Hepatocyte (in vitro differentiated cells): ENCODE data around the gene APBB2. TPM values are rescaled to one million over a fixed set of nuclear protein-coding genes. Genes with fewer than 3 reads are reported as not detected.

Experiments used
- DNase-seq: peaks from one replicate; pipeline ENCODE4 v3.0.0-alpha.2; 2016; ENCODE audit warnings: low spot score
- H2AFZ ChIP-seq: fragments of 200-600 bp; sonication (generic); 2 replicates; pipeline ENCODE4 v1.6.0; 2016; ENCODE audit warnings: antibody characterized with exemption, mild to moderate bottlenecking
- H3K27ac ChIP-seq: fragments of 200-600 bp; sonication (generic); 2 replicates; pipeline ENCODE4 v1.5.1; 2016; ENCODE audit warnings: mild to moderate bottlenecking
- H3K27me3 ChIP-seq: fragments of 200-600 bp; sonication (generic); 2 replicates; pipeline ENCODE4 v1.6.1; 2016
- H3K36me3 ChIP-seq: fragments of 200-600 bp; sonication (generic); replicated peaks from 2 replicates; pipeline ENCODE4 v1.5.1; 2016; ENCODE audit warnings: low read depth; ENCODE audit not compliant: insufficient read depth
- H3K4me1 ChIP-seq: fragments of 200-600 bp; sonication (generic); 2 replicates; pipeline ENCODE4 v1.5.1; 2016; ENCODE audit warnings: mild to moderate bottlenecking, moderate library complexity; ENCODE audit not compliant: insufficient read depth
- H3K4me2 ChIP-seq: fragments of 200-600 bp; sonication (generic); 2 replicates; pipeline ENCODE4 v1.6.0; 2016
- H3K4me3 ChIP-seq: fragments of 200-600 bp; sonication (generic); 2 replicates; pipeline ENCODE4 v1.5.1; 2016; ENCODE audit warnings: mild to moderate bottlenecking
- H3K79me2 ChIP-seq: fragments of 200-600 bp; sonication (generic); 2 replicates; pipeline ENCODE4 v1.6.0; 2017; ENCODE audit warnings: mild to moderate bottlenecking
- H3K9me2 ChIP-seq: fragments of 200-600 bp; sonication (generic); replicated peaks from 2 replicates; pipeline ENCODE4 v1.6.0; 2017; ENCODE audit warnings: mild to moderate bottlenecking; ENCODE audit not compliant: insufficient read depth
- H3K9me3 ChIP-seq: fragments of 200-600 bp; sonication (generic); 2 replicates; pipeline ENCODE4 v1.5.1; 2016; ENCODE audit warnings: low read depth, mild to moderate bottlenecking
- H4K20me1 ChIP-seq: fragments of 200-600 bp; sonication (generic); 2 replicates; pipeline ENCODE4 v1.6.0; 2016; ENCODE audit warnings: mild to moderate bottlenecking; ENCODE audit not compliant: insufficient read depth, poor library complexity, severe bottlenecking
- CTCF ChIP-seq: fragments of 200-600 bp; sonication (generic); IDR thresholded peaks from 2 replicates; pipeline ENCODE4 v1.5.1; 2016; ENCODE audit warnings: antibody characterized with exemption, mild to moderate bottlenecking; ENCODE audit not compliant: poor library complexity
- EZH2 ChIP-seq: fragments of 200-600 bp; sonication (generic); IDR thresholded peaks from 2 replicates; pipeline ENCODE4 v1.6.1; 2016; ENCODE audit warnings: antibody characterized with exemption, mild to moderate bottlenecking, borderline replicate concordance
- EZH2phosphoT487 ChIP-seq: fragments of 200-600 bp; sonication (generic); IDR thresholded peaks from one replicate; pipeline ENCODE4 v1.6.1; 2018; ENCODE audit warnings: antibody characterized with exemption, mild to moderate bottlenecking, low read depth, moderate library complexity; ENCODE audit not compliant: unreplicated experiment, severe bottlenecking
- WGBS: methylation state at CpG from one replicate; pipeline ENCODE4 v1.1.6; 2016; ENCODE audit warnings: low lambda C conversion rate; ENCODE audit errors: missing lambda C conversion rate; 5-methylcytosine and 5-hydroxymethylcytosine counted together
- polyA plus RNA-seq: library from polyadenylated mRNA; unstranded; fragments of >200 nt; fragmentation: Nextera tagmentation; extraction: Ambion mirVana; gene quantifications from 2 replicates; pipeline ENCODE4 v1.2.1, GENCODE V29; 2016
- total RNA-seq: library from RNA; depleted of rRNA; stranded (reverse); fragments of >200 nt; gene quantifications from 2 replicates; pipeline ENCODE4 v1.2.3, GENCODE V29; 2014

The APBB2 gene
- total and polyA plus RNA-seq, 2 experiments from 2014 or later = 23.4 to 47.5 TPM

DNA sequence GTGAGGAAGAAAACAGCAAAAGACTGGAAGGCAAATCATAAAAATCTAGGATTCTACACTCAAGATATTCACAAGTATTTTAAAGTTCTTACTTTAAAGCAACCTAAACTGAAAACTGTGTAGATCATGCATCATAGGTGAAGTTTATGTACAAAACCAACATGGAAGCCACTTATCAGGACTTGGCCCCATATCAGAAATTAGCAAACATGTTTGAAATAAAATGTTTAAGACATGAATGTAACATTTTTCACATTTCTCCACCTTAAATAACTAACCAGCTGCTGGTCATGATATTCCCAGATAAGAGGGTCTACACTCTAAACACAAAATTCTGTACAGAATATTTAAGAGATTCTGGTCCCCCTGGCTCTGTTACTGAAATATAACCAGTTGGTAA, 38.5 kb downstream of the APBB2 start:
- no peak overlapping the region for H3K4me3 ChIP-seq
- TF ChIP-seq EZH2phosphoT487 = no peak
- TF ChIP-seq EZH2 = no peak
- TF ChIP-seq CTCF = no peak
- peak overlapping the region; percentile 41 for H3K27ac ChIP-seq
- H2AFZ ChIP-seq = no peak overlapping the region
- peaks cover 76% of the 10 kb centered on the region for H3K79me2 ChIP-seq
- no peaks in the 10 kb centered on the region for H4K20me1 ChIP-seq
- DNase-seq = no peak
- H3K36me3 ChIP-seq = no peaks in the 10 kb centered on the region
- H3K4me2 ChIP-seq = peak overlapping the region; percentile 48
- H3K27me3 ChIP-seq = no peaks in the 10 kb centered on the region
- H3K9me3 ChIP-seq = no peaks in the 10 kb centered on the region
- H3K9me2 ChIP-seq = no peaks in the 10 kb centered on the region
- peaks cover 61% of the 10 kb centered on the region for H3K4me1 ChIP-seq

DNA sequence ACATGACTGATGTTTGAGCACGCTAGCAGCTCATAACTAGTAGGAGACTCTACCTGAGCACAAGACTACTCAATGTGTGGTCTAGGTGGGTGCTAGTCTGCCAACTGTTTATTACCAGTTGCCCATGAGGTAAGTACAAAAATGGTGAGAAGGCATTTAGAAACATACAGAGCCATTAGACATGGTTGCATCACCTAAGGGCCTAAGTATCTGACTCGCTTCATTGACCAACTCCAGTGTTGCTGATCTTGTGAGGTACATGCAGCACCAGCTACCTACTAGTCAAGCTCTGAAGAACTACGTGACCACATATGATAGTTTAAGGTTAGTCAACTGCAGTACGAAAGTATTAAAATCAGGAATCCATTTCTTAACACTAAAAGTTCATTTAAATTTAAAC, 39.9 kb downstream of the APBB2 start:
- Histone ChIP-seq H3K27me3 (no peaks in the 10 kb centered on the region), H3K36me3 (no peaks in the 10 kb centered on the region), H3K27ac (no peak overlapping the region), H3K4me1 (peaks cover 59% of the 10 kb centered on the region), H4K20me1 (no peaks in the 10 kb centered on the region), H3K4me2 (no peak overlapping the region), H3K9me3 (no peaks in the 10 kb centered on the region), H3K4me3 (no peak overlapping the region), H2AFZ (no peak overlapping the region), H3K9me2 (no peaks in the 10 kb centered on the region), H3K79me2 (peaks cover 76% of the 10 kb centered on the region)
- TF ChIP-seq EZH2 (no peak), EZH2phosphoT487 (no peak), CTCF (no peak)
- WGBS = 96% methylated on average over 4 of the region's 4 CpGs
- DNase-seq = no peak

DNA sequence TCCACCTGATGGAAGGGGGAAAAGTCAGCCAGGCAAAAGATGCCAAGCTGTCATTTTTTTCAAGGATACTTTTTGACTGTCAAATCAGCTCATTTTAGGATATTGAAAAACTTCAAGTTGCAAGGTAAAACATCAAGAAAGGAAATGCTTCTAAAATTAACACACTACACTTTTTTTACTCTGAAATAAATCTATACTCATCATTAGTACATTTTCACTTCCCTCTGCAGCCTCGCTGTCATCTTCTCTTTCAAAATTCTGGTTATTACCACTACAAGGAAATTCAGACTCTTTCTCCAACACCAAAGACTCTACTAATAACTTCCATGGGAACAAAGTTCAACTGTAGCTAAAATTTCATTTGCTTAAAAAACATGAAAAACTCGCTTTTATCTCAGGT, 41.6 kb downstream of the APBB2 start:
- Histone ChIP-seq H3K27ac (peak overlapping the region; percentile 10), H3K9me3 (no peaks in the 10 kb centered on the region), H3K79me2 (peaks cover 76% of the 10 kb centered on the region), H3K4me3 (no peak overlapping the region), H3K27me3 (no peaks in the 10 kb centered on the region), H3K9me2 (no peaks in the 10 kb centered on the region), H4K20me1 (no peaks in the 10 kb centered on the region), H3K36me3 (no peaks in the 10 kb centered on the region), H3K4me2 (peak overlapping the region; percentile 21), H3K4me1 (peaks cover 42% of the 10 kb centered on the region), H2AFZ (no peak overlapping the region)
- no peak for DNase-seq
- WGBS = 79% methylated on average over 2 of the region's 2 CpGs
- TF ChIP-seq CTCF = no peak
- no peak for TF ChIP-seq EZH2phosphoT487
- TF ChIP-seq EZH2 = no peak

DNA sequence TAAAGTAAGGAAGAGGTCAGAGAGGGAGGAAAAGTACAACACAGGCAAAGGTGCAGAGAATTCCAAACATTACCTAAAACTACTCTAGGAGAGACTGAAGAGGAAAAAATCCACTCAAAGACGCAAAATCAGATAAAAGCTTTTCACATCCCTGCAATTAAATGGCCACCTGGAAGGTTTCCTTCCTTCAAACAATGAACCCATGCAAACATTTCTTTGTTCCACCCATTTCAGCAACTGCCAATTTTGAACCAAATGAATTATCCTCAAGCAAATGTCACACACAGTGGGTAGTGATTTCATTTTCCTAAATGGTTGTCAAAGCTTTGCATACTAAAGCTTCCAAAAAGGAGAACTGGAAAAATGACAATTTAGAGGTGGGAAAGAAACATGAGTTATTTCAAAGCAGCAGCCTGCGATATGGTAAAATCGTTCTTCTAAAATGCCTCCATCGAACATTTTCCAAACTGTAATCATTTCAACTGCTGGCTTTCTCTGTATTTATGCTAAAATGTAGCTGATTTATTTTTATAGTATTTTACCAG, 45.0 kb downstream of the APBB2 start:
- H3K4me2 ChIP-seq = no peak overlapping the region
- no peak overlapping the region for H3K27ac ChIP-seq
- no peaks in the 10 kb centered on the region for H4K20me1 ChIP-seq
- H3K4me3 ChIP-seq = no peak overlapping the region
- H3K9me3 ChIP-seq = no peaks in the 10 kb centered on the region
- no peaks in the 10 kb centered on the region for H3K36me3 ChIP-seq
- H3K4me1 ChIP-seq = peaks cover 18% of the 10 kb centered on the region
- no peaks in the 10 kb centered on the region for H3K27me3 ChIP-seq
- H3K79me2 ChIP-seq = peaks cover 80% of the 10 kb centered on the region
- DNase-seq = no peak
- H2AFZ ChIP-seq = no peak overlapping the region
- WGBS = 86% methylated on average over 4 of the region's 4 CpGs
- no peaks in the 10 kb centered on the region for H3K9me2 ChIP-seq
- TF ChIP-seq EZH2phosphoT487 (no peak), CTCF (no peak), EZH2 (no peak)
